ENCODE measurements around the gene EPS8L3. TPM values are rescaled to one million over a fixed set of nuclear protein-coding genes. Genes with fewer than 3 reads are reported as not detected.
A peak's percentile ranks its signal among the peaks of the same experiment; 100 is the strongest.

EPS8L3 gene
- total RNA-seq, 1 experiment from 2014 or later = 0.96 TPM

DNA sequence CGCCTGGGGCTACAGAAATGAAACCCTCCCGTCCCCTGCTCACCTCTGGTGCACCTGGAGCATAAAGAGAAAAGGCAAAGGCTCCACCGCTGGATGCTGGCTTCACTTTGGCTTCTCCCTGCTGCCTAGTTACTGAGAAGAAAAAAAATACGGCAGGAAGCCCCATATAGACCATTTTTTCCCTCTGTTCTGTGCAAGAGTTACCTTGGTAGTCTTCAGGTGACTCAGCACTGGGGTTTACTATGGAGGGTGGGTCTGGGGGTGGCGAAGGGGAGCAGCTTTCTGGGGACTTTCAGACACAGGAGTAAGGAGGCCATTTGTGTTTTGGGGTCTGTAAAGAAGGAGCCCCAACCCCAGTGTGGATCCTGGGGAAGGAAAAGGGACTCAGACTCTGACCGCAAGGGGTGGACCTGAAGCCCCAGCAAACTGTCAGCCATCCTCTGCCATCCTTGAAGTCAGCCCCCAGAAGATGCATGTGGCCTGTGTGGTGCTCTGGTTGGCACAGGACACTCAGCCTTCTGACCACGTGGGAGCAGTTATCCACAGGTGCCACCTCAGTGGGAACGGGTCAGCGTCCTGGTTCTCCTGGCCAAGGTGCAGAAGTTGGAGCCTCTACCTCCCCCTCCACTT, 25.9 kb upstream of the EPS8L3 start:
- no TSS peak for BruUV-seq (replicated peaks)
- Histone ChIP-seq H2AFZ (ENCODE audit: low read depth, low read length, poor library complexity, severe bottlenecking) (no peak overlapping the region), H3K4me2 (ENCODE audit: low read length) (no peak overlapping the region), H3K9me2 (ENCODE audit: insufficient read depth) (no peaks in the 10 kb centered on the region), H3K4me1 (ENCODE audit: control insufficient read depth in 1 of 2, insufficient read depth in 2 of 2, low read length in 2 of 2) (peaks cover 36 to 78% of the 10 kb centered on the region in 2 experiments), H3K36me3 (ENCODE audit: control insufficient read depth in 1 of 2, insufficient read depth in 2 of 2, low read length in 2 of 2) (no peaks in the 10 kb centered on the region), H3K27me3 (ENCODE audit: insufficient read depth, low read length) (no peaks in the 10 kb centered on the region), H3K4me3 (replicated peaks in 1 of 2; ENCODE audit: low read depth in 1 of 2, low read length in 2 of 2) (no peak overlapping the region), H3K9ac (ENCODE audit: low read length) (no peak overlapping the region), H3K27ac (ENCODE audit: low read depth, low read length) (no peak overlapping the region), H3K9me3 (ENCODE audit: control insufficient read depth in 1 of 2, insufficient read depth in 1 of 2, low read depth in 1 of 2, low read length in 2 of 2) (no peaks in the 10 kb centered on the region), H4K20me1 (ENCODE audit: insufficient read depth) (no peaks in the 10 kb centered on the region), H3K79me2 (ENCODE audit: insufficient read depth, low read length) (no peaks in the 10 kb centered on the region)
- intact Hi-C loops (cut with micrococcal nuclease) = no loop called here
- ChIA-PET POLR2A (no interaction called here), CTCF (interaction anchor here (19.5 kb wide), 1 partner anchor 192 kb away, joined by 396 read pairs; the partner anchor contains the start of gene AHCYL1), RAD21 (ENCODE audit: low non-redundant PET in 1 of 2, low total read pairs in 2 of 2, uncharacterized antibody in 2 of 2, unreplicated experiment in 2 of 2) (no interaction called here)
- ATAC-seq (no peak), DNase-seq (ENCODE audit: low read depth, low spot score) (no peak)
- TF ChIP-seq TCF7L2 (IDR thresholded peaks at IDR 0.05; ENCODE audit: borderline replicate concordance, extremely low read depth, insufficient read depth, insufficient read length) (no peak), SIN3A (IDR thresholded peaks at IDR 0.05; ENCODE audit: low read depth) (no peak)

DNA sequence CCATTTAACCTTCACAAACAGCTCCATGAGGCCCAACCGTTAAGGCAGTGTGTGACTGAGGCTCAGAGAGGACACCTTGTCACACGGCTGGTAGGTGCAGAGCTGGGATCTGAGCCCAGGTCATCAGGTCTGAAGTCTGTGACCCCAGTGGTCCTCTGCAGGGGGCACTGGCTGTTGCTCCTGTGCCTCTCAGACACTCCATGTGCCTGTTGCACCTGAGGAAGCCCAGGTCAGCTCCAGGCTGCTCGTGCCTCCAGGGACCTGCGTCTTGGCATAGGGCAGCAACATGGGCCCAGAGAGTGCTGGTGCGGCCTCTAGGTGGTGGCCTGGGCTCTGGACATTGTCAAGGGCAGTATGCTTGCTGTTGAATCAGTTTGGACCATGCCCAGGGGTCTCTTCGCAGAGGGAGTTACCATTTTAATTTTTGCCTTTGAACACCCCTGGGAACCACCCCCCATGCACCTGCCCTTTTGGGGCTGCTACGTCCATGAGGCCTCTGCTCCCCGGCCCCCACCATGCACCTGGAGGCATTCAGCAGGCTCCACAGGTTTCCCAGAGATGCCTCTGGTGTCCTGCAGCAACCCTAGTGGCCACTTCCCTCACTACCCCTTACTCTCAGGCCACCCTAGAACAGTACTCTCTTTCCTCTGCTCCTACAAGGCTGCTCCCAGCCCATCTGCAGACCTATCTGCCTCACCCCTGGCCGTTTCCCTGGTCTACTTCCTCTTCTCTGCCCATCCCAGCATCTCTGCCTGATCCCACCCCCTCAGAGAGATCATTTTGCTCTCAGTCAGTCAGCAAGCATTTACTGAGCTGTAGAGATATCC, 25.2 kb upstream of the EPS8L3 start:
- POLR2A ChIA-PET = interaction anchor here (0.9 kb wide), 1 partner anchor 240 kb away, joined by 3 read pairs; the partner anchor contains the start of gene GNAI3
- TF ChIP-seq, protein P1, sequence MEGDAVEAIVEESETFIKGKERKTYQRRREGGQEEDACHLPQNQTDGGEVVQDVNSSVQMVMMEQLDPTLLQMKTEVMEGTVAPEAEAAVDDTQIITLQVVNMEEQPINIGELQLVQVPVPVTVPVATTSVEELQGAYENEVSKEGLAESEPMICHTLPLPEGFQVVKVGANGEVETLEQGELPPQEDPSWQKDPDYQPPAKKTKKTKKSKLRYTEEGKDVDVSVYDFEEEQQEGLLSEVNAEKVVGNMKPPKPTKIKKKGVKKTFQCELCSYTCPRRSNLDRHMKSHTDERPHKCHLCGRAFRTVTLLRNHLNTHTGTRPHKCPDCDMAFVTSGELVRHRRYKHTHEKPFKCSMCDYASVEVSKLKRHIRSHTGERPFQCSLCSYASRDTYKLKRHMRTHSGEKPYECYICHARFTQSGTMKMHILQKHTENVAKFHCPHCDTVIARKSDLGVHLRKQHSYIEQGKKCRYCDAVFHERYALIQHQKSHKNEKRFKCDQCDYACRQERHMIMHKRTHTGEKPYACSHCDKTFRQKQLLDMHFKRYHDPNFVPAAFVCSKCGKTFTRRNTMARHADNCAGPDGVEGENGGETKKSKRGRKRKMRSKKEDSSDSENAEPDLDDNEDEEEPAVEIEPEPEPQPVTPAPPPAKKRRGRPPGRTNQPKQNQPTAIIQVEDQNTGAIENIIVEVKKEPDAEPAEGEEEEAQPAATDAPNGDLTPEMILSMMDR (IDR thresholded peaks at IDR 0.05 in 2 of 3, conservative IDR thresholded peaks at IDR 0.05 in 1 of 3; ENCODE audit: borderline replicate concordance in 1 of 3, insufficient read depth in 1 of 3, low read depth in 2 of 3, low read length in 2 of 3) = peak in 2 of 3 experiments; percentile 51 to 59; a peak in 4 of 6 replicates
- TF ChIP-seq POLR2AphosphoS5 (IDR thresholded peaks at IDR 0.05; ENCODE audit: low read depth, low read length) (no peak), POLR2A (IDR thresholded peaks at IDR 0.05; ENCODE audit: borderline replicate concordance, extremely low read depth, insufficient read depth, insufficient read length) (no peak), YY1 (IDR thresholded peaks at IDR 0.05; ENCODE audit: extremely low read depth, insufficient replicate concordance, low read depth, low read length) (no peak)
- TF ChIP-seq, protein P2, sequence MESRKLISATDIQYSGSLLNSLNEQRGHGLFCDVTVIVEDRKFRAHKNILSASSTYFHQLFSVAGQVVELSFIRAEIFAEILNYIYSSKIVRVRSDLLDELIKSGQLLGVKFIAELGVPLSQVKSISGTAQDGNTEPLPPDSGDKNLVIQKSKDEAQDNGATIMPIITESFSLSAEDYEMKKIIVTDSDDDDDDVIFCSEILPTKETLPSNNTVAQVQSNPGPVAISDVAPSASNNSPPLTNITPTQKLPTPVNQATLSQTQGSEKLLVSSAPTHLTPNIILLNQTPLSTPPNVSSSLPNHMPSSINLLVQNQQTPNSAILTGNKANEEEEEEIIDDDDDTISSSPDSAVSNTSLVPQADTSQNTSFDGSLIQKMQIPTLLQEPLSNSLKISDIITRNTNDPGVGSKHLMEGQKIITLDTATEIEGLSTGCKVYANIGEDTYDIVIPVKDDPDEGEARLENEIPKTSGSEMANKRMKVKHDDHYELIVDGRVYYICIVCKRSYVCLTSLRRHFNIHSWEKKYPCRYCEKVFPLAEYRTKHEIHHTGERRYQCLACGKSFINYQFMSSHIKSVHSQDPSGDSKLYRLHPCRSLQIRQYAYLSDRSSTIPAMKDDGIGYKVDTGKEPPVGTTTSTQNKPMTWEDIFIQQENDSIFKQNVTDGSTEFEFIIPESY (IDR thresholded peaks at IDR 0.05; ENCODE audit: extremely low read depth, insufficient replicate concordance, low read length) = no peak

More for the DNA sequence above, 25.2 kb upstream of the EPS8L3 start:
- ChIA-PET CTCF (interaction anchor here (19.5 kb wide), 1 partner anchor 193 kb away, joined by 396 read pairs; the partner anchor contains the start of gene AHCYL1), RAD21 (ENCODE audit: low non-redundant PET in 1 of 2, low total read pairs in 2 of 2, uncharacterized antibody in 2 of 2, unreplicated experiment in 2 of 2) (interaction anchor here in 1 of 2 experiments (0.9 kb wide), 1 partner anchor 12 kb away, joined by 3 read pairs; no protein-coding TSS in a partner anchor)
- H3K4me1 ChIP-seq (ENCODE audit: control insufficient read depth in 1 of 2, insufficient read depth in 2 of 2, low read length in 2 of 2) = peaks cover 38 to 80% of the 10 kb centered on the region in 2 experiments
- no peaks in the 10 kb centered on the region for H3K9me3 ChIP-seq (ENCODE audit: control insufficient read depth in 1 of 2, insufficient read depth in 1 of 2, low read depth in 1 of 2, low read length in 2 of 2)
- no peaks in the 10 kb centered on the region for H3K9me2 ChIP-seq (ENCODE audit: insufficient read depth)
- H3K79me2 ChIP-seq (ENCODE audit: insufficient read depth, low read length) = no peaks in the 10 kb centered on the region
- no peak overlapping the region for H2AFZ ChIP-seq (ENCODE audit: low read depth, low read length, poor library complexity, severe bottlenecking)
- H4K20me1 ChIP-seq (ENCODE audit: insufficient read depth) = no peaks in the 10 kb centered on the region
- intact Hi-C loops (cut with micrococcal nuclease) = no loop called here
- BruUV-seq (replicated peaks) = no TSS peak
- peak; percentile 21 for DNase-seq (ENCODE audit: low read depth, low spot score)
- no peaks in the 10 kb centered on the region for H3K36me3 ChIP-seq (ENCODE audit: control insufficient read depth in 1 of 2, insufficient read depth in 2 of 2, low read length in 2 of 2)
- no peak overlapping the region for H3K4me3 ChIP-seq (replicated peaks in 1 of 2; ENCODE audit: low read depth in 1 of 2, low read length in 2 of 2)
- peak; percentile 55 for ATAC-seq
- H3K4me2 ChIP-seq (ENCODE audit: low read length) = no peak overlapping the region
- no peaks in the 10 kb centered on the region for H3K27me3 ChIP-seq (ENCODE audit: insufficient read depth, low read length)
- no peak overlapping the region for H3K9ac ChIP-seq (ENCODE audit: low read length)
- no peak overlapping the region for H3K27ac ChIP-seq (ENCODE audit: low read depth, low read length)

Measured in HCT116 (cell line).